GM23248 (cell line): ENCODE results near the gene CNNM4.

Source experiments
- EZH2 ChIP-seq: fragments of 200-600 bp; sonication (generic); IDR thresholded peaks from 2 replicates; pipeline ENCODE4 v1.6.1; 2018; ENCODE audit warnings: antibody characterized with exemption, mild to moderate bottlenecking; ENCODE audit not compliant: insufficient read depth, poor library complexity, severe bottlenecking
- EZH2phosphoT487 ChIP-seq: fragments of 200-600 bp; sonication (generic); IDR thresholded peaks from 2 replicates; pipeline ENCODE4 v1.6.1; 2018; ENCODE audit warnings: antibody characterized with exemption, moderate library complexity, mild to moderate bottlenecking, low read depth; ENCODE audit not compliant: insufficient read depth

GRCh38 chr2:96773922-96774321 is 13.2 kb downstream of the CNNM4 start:
- no peak for TF ChIP-seq EZH2
- TF ChIP-seq EZH2phosphoT487, result no peak
